Adipocyte (in vitro differentiated cells): ENCODE measurements around the gene ROBO2.

Experiments used
- DNase-seq: peaks from one replicate; pipeline ENCODE4 v3.0.0-alpha.2; 2015; ENCODE audit warnings: low read depth
- H3K27me3 ChIP-seq: replicated peaks from 2 replicates; pipeline ENCODE4 v1.7.0; 2013; ENCODE audit warnings: mild to moderate bottlenecking, low read length, moderate library complexity; ENCODE audit not compliant: control insufficient read depth, insufficient read depth
- H3K36me3 ChIP-seq: 2 replicates; pipeline ENCODE4 v1.7.0; 2013; ENCODE audit warnings: low read length, mild to moderate bottlenecking, moderate library complexity; ENCODE audit not compliant: control insufficient read depth, insufficient read depth, severe bottlenecking
- H3K4me1 ChIP-seq: 2 replicates; pipeline ENCODE4 v1.7.0; 2013; ENCODE audit warnings: mild to moderate bottlenecking, low read length, moderate library complexity; ENCODE audit not compliant: control insufficient read depth, insufficient read depth
- H3K4me3 ChIP-seq: 2 replicates; pipeline ENCODE4 v1.7.0; 2013; ENCODE audit warnings: mild to moderate bottlenecking, low read length, moderate library complexity
- H3K9ac ChIP-seq: 2 replicates; pipeline ENCODE4 v1.7.0; 2013; ENCODE audit warnings: mild to moderate bottlenecking, low read length, moderate library complexity
- H3K9me3 ChIP-seq: 2 replicates; pipeline ENCODE4 v1.7.0; 2013; ENCODE audit warnings: mild to moderate bottlenecking, low read length, moderate library complexity; ENCODE audit not compliant: control insufficient read depth

The ROBO2 gene

GRCh38 chr3:77052733-77053670 is 13.1 kb downstream of the ROBO2 start:
- Histone ChIP-seq H3K36me3 (no peaks in the 10 kb centered on the region), H3K4me3 (no peak overlapping the region), H3K9ac (no peak overlapping the region), H3K4me1 (peaks cover 3% of the 10 kb centered on the region), H3K27me3 (no peaks in the 10 kb centered on the region), H3K9me3 (no peaks in the 10 kb centered on the region)
- peak; percentile 67 for DNase-seq

GRCh38 chr3:77053795-77054194 is 13.9 kb downstream of the ROBO2 start:
- no peaks in the 10 kb centered on the region for H3K27me3 ChIP-seq
- H3K4me3 ChIP-seq, result no peak overlapping the region
- no peaks in the 10 kb centered on the region for H3K9me3 ChIP-seq
- peak; percentile 78 for DNase-seq
- H3K9ac ChIP-seq, result no peak overlapping the region
- no peaks in the 10 kb centered on the region for H3K36me3 ChIP-seq
- peaks cover 3% of the 10 kb centered on the region for H3K4me1 ChIP-seq

GRCh38 chr3:77055841-77056341 is 16.0 kb downstream of the ROBO2 start:
- DNase-seq, result peak; percentile 61

GRCh38 chr3:77059354-77059753 is 19.5 kb downstream of the ROBO2 start:
- H3K4me1 ChIP-seq, result no peaks in the 10 kb centered on the region

More at GRCh38 chr3:77055841-77056341, 16.0 kb downstream of the ROBO2 start:
- H3K27me3 ChIP-seq, result no peaks in the 10 kb centered on the region
- no peak overlapping the region for H3K4me3 ChIP-seq
- no peaks in the 10 kb centered on the region for H3K36me3 ChIP-seq
- H3K4me1 ChIP-seq, result peaks cover 3% of the 10 kb centered on the region
- no peaks in the 10 kb centered on the region for H3K9me3 ChIP-seq
- no peak overlapping the region for H3K9ac ChIP-seq

GRCh38 chr3:77063423-77063822 is 23.5 kb downstream of the ROBO2 start:
- Histone ChIP-seq H3K9me3 (peaks cover 15% of the 10 kb centered on the region), H3K4me3 (no peak overlapping the region), H3K27me3 (no peaks in the 10 kb centered on the region), H3K4me1 (no peaks in the 10 kb centered on the region), H3K36me3 (no peaks in the 10 kb centered on the region), H3K9ac (no peak overlapping the region)
- DNase-seq, result no peak

More at GRCh38 chr3:77059354-77059753, 19.5 kb downstream of the ROBO2 start:
- Histone ChIP-seq H3K9ac (no peak overlapping the region), H3K27me3 (no peaks in the 10 kb centered on the region), H3K9me3 (peaks cover 15% of the 10 kb centered on the region), H3K4me3 (no peak overlapping the region), H3K36me3 (no peaks in the 10 kb centered on the region)
- no peak for DNase-seq

GRCh38 chr3:77065750-77066149 is 25.9 kb downstream of the ROBO2 start:
- Histone ChIP-seq H3K4me1 (no peaks in the 10 kb centered on the region), H3K36me3 (no peaks in the 10 kb centered on the region), H3K9me3 (peaks cover 15% of the 10 kb centered on the region), H3K4me3 (no peak overlapping the region), H3K27me3 (no peaks in the 10 kb centered on the region), H3K9ac (no peak overlapping the region)
- DNase-seq, result no peak

- DNase-seq, result no peak
Measured at GRCh38 chr3:77066829-77067228, 26.9 kb downstream of the ROBO2 start.

GRCh38 chr3:77068808-77069207 is 28.9 kb downstream of the ROBO2 start:
- DNase-seq, result no peak
- Histone ChIP-seq H3K9ac (no peak overlapping the region), H3K9me3 (no peaks in the 10 kb centered on the region), H3K36me3 (no peaks in the 10 kb centered on the region), H3K4me1 (no peaks in the 10 kb centered on the region), H3K4me3 (no peak overlapping the region), H3K27me3 (no peaks in the 10 kb centered on the region)

More at GRCh38 chr3:77066829-77067228, 26.9 kb downstream of the ROBO2 start:
- Histone ChIP-seq H3K4me1 (no peaks in the 10 kb centered on the region), H3K9ac (no peak overlapping the region), H3K27me3 (no peaks in the 10 kb centered on the region), H3K4me3 (no peak overlapping the region), H3K9me3 (peaks cover 11% of the 10 kb centered on the region), H3K36me3 (no peaks in the 10 kb centered on the region)

- DNase-seq, result no peak
- Histone ChIP-seq H3K9ac (no peak overlapping the region), H3K27me3 (no peaks in the 10 kb centered on the region), H3K36me3 (no peaks in the 10 kb centered on the region), H3K4me1 (no peaks in the 10 kb centered on the region), H3K9me3 (no peaks in the 10 kb centered on the region), H3K4me3 (no peak overlapping the region)
Measured at GRCh38 chr3:77071364-77071763, 31.5 kb downstream of the ROBO2 start.

- Histone ChIP-seq H3K9me3 (no peaks in the 10 kb centered on the region), H3K9ac (no peak overlapping the region), H3K36me3 (no peaks in the 10 kb centered on the region), H3K4me3 (no peak overlapping the region), H3K27me3 (no peaks in the 10 kb centered on the region), H3K4me1 (no peaks in the 10 kb centered on the region)
- no peak for DNase-seq
Measured at GRCh38 chr3:77071809-77072208, 31.9 kb downstream of the ROBO2 start.

- no peak overlapping the region for H3K4me3 ChIP-seq
- H3K9ac ChIP-seq, result no peak overlapping the region
- H3K9me3 ChIP-seq, result no peaks in the 10 kb centered on the region
- H3K36me3 ChIP-seq, result no peaks in the 10 kb centered on the region
- no peak for DNase-seq
- H3K4me1 ChIP-seq, result no peaks in the 10 kb centered on the region
- H3K27me3 ChIP-seq, result no peaks in the 10 kb centered on the region
Measured at GRCh38 chr3:77072232-77072631, 32.3 kb downstream of the ROBO2 start.
